Measurements from ENCODE around the gene ACTN4. TPM values are rescaled to one million over a fixed set of nuclear protein-coding genes. Genes with fewer than 3 reads are reported as not detected.

Gene ACTN4
- total RNA-seq, 1 donor from 2014 or later = 127 TPM

- DNase-seq (ENCODE audit: low spot score) = no peak
- Histone ChIP-seq H3K9ac (no peak overlapping the region), H3K79me2 (ENCODE audit: low read depth) (peaks cover 47% of the 10 kb centered on the region), H3K36me3 (no peaks in the 10 kb centered on the region), H3K4me1 (peaks cover 16% of the 10 kb centered on the region), H2AFZ (replicated peaks) (no peak overlapping the region), H3F3A (ENCODE audit: low read depth) (no peaks in the 10 kb centered on the region), H3K9me3 (ENCODE audit: low read depth) (no peaks in the 10 kb centered on the region), H3K27me3 (no peaks in the 10 kb centered on the region), H3K27ac (no peak overlapping the region), H3K4me3 (no peak overlapping the region), H4K20me1 (ENCODE audit: low read depth) (peaks cover 39% of the 10 kb centered on the region), H3K4me2 (no peak overlapping the region)
- Mint-ChIP-seq H3K27ac (no peak overlapping the region), H3K4me3 (no peak overlapping the region), H3K4me1 (peaks cover 42% of the 10 kb centered on the region), H3K27me3 (ENCODE audit: insufficient read depth, low read depth) (no peaks in the 10 kb centered on the region), H3K36me3 (peaks cover 14% of the 10 kb centered on the region), H3K9me3 (no peaks in the 10 kb centered on the region)
- TF ChIP-seq EZH2phosphoT487 (IDR thresholded peaks at IDR 0.05) = no peak
- TF ChIP-seq CTCF (IDR thresholded peaks at IDR 0.05) = no peak
- TF ChIP-seq EZH2 (IDR thresholded peaks at IDR 0.05) = no peak
Measured at GRCh38 chr19:38700902-38701454, 53.5 kb downstream of the ACTN4 start.

- Histone ChIP-seq H3K9ac (no peak overlapping the region), H3K36me3 (no peaks in the 10 kb centered on the region), H3K27ac (no peak overlapping the region), H3K4me3 (no peak overlapping the region), H3K27me3 (no peaks in the 10 kb centered on the region), H3F3A (ENCODE audit: low read depth) (no peaks in the 10 kb centered on the region), H4K20me1 (ENCODE audit: low read depth) (peaks cover 39% of the 10 kb centered on the region), H2AFZ (replicated peaks) (no peak overlapping the region), H3K9me3 (ENCODE audit: low read depth) (no peaks in the 10 kb centered on the region), H3K4me2 (no peak overlapping the region), H3K79me2 (ENCODE audit: low read depth) (peaks cover 41% of the 10 kb centered on the region), H3K4me1 (peaks cover 16% of the 10 kb centered on the region)
- DNase-seq (ENCODE audit: low spot score) = no peak
- H3K27ac Mint-ChIP-seq = no peak overlapping the region
- no peaks in the 10 kb centered on the region for H3K27me3 Mint-ChIP-seq (ENCODE audit: insufficient read depth, low read depth)
- no peak overlapping the region for H3K4me3 Mint-ChIP-seq
- peaks cover 16% of the 10 kb centered on the region for H3K36me3 Mint-ChIP-seq
- H3K9me3 Mint-ChIP-seq = no peaks in the 10 kb centered on the region
- peaks cover 37% of the 10 kb centered on the region for H3K4me1 Mint-ChIP-seq
- TF ChIP-seq EZH2phosphoT487 (IDR thresholded peaks at IDR 0.05) (no peak), EZH2 (IDR thresholded peaks at IDR 0.05) (no peak), CTCF (IDR thresholded peaks at IDR 0.05) (no peak)
Measured at GRCh38 chr19:38701455-38702063, 54.1 kb downstream of the ACTN4 start.

GRCh38 chr19:38702278-38702677 lies 54.8 kb downstream of the ACTN4 start:
- no peak for TF ChIP-seq EZH2phosphoT487 (IDR thresholded peaks at IDR 0.05)
- Mint-ChIP-seq H3K4me3 (no peak overlapping the region), H3K9me3 (no peaks in the 10 kb centered on the region), H3K27ac (no peak overlapping the region), H3K4me1 (peaks cover 30% of the 10 kb centered on the region), H3K27me3 (ENCODE audit: insufficient read depth, low read depth) (no peaks in the 10 kb centered on the region), H3K36me3 (peaks cover 16% of the 10 kb centered on the region)
- Histone ChIP-seq H3K79me2 (ENCODE audit: low read depth) (peaks cover 34% of the 10 kb centered on the region), H3F3A (ENCODE audit: low read depth) (no peaks in the 10 kb centered on the region), H3K27me3 (no peaks in the 10 kb centered on the region), H3K4me3 (no peak overlapping the region), H4K20me1 (ENCODE audit: low read depth) (peaks cover 35% of the 10 kb centered on the region), H3K4me1 (peaks cover 16% of the 10 kb centered on the region), H3K36me3 (no peaks in the 10 kb centered on the region), H3K9ac (no peak overlapping the region), H2AFZ (replicated peaks) (no peak overlapping the region), H3K4me2 (no peak overlapping the region), H3K9me3 (ENCODE audit: low read depth) (no peaks in the 10 kb centered on the region), H3K27ac (no peak overlapping the region)
- DNase-seq (ENCODE audit: low spot score) = no peak

- peaks cover 7% of the 10 kb centered on the region for H3K4me1 ChIP-seq
- TF ChIP-seq EZH2phosphoT487 (IDR thresholded peaks at IDR 0.05) (no peak), EZH2 (IDR thresholded peaks at IDR 0.05) (no peak), CTCF (IDR thresholded peaks at IDR 0.05) (no peak)
- H3K27me3 ChIP-seq = no peaks in the 10 kb centered on the region
- no peaks in the 10 kb centered on the region for H3K36me3 ChIP-seq
- H3K4me3 Mint-ChIP-seq = no peak overlapping the region
- peaks cover 23% of the 10 kb centered on the region for H4K20me1 ChIP-seq (ENCODE audit: low read depth)
- H3K9ac ChIP-seq = no peak overlapping the region
- H3K9me3 Mint-ChIP-seq = no peaks in the 10 kb centered on the region
- peaks cover 21% of the 10 kb centered on the region for H3K79me2 ChIP-seq (ENCODE audit: low read depth)
- H3K27me3 Mint-ChIP-seq (ENCODE audit: insufficient read depth, low read depth) = no peaks in the 10 kb centered on the region
- H3F3A ChIP-seq (ENCODE audit: low read depth) = no peaks in the 10 kb centered on the region
- peaks cover 20% of the 10 kb centered on the region for H3K4me1 Mint-ChIP-seq
- no peak overlapping the region for H2AFZ ChIP-seq (replicated peaks)
- peaks cover 19% of the 10 kb centered on the region for H3K36me3 Mint-ChIP-seq
- no peak overlapping the region for H3K4me3 ChIP-seq
- DNase-seq (ENCODE audit: low spot score) = no peak
- no peak overlapping the region for H3K27ac ChIP-seq
- no peak overlapping the region for H3K4me2 ChIP-seq
- H3K27ac Mint-ChIP-seq = no peak overlapping the region
- H3K9me3 ChIP-seq (ENCODE audit: low read depth) = no peaks in the 10 kb centered on the region
Measured at GRCh38 chr19:38703509-38703908, 56.1 kb downstream of the ACTN4 start.

All from neural progenitor cell (in vitro differentiated cells).